GM04503 (cell line): Measurements from ENCODE around the gene FYN.

Source experiments
- DNase-seq: peaks from one replicate; pipeline ENCODE4 v3.0.0-alpha.2; 2012; ENCODE audit warnings: low read depth

Gene FYN

GRCh38 chr6:111880181-111880888 is 7.1 kb upstream of the FYN start:
- no peak for DNase-seq

GRCh38 chr6:111875741-111876140 is 2.5 kb upstream of the FYN start:
- DNase-seq = no peak

- DNase-seq = no peak
Measured at GRCh38 chr6:111874025-111874415, 768 bp upstream of the FYN start.

DNA sequence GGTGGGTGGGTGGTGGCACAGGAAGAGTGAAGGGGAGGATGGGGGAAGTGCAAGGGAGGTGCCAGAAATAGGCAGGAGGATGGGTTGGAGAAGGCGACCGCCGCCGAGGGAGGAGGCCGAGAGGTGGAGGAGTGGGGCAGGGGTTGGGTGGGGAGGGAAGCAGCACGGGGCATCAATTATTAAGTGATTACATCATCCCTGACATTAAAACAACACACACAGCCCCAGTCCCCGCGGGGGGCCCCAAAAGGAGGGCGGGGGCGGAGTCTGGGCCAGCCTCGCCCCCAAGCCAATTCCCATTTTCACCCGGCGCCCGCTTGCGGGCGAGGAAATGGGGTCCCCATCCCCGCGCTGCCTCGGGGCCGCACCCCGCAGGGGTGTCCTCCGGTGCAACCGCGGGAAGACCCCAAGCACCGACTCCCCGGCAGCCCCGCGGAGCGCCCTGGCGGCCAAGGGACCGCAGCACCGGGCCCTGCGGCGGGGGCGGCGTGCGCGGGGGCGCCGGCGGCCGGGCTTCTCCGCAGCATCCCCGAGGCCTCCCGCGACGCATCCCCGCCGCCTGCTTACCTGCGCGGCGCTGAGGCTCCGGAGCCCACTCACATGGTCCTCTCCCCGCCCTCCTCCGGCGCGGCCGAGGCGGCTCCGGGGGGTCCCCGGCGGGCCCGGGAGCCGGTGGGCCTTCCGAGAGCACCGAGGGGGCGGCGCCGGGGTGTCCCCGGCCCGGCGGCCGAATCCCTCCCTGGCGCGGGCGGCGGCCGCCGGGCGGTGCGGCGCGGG is 663 bp downstream of the FYN start:
- no peak for DNase-seq

DNA sequence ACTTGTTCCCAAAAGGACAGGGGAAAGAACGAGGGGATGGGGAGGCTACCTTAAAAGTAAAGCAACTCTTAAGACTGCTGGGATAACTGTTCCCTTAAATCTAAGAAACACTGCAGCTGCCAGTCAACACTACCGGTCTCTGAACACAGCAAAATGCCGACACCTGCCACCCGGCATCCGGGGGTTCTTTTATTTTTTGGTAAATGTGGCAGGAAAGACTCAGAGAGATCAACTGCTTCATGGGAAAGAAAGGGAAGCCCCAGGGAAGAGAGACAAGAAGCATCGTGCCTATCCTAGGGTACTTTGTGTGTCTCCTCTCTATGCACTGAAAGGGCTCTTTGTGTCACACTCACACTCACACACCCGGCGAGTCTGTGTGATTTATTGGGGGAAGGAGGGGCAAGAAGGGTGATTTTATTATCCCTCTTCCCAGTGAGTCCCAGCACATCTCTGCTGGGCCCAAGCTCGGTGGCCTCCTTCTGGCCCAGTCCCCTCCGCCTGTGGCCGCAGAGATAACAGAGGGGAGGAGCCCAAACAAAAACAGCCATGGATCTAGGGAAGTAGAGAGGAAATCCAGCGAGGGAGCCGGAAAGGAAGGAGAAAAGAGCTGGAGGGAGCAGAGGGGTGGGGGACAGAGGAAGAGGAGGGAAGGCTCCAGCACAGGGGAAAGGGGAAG is 1.4 kb downstream of the FYN start:
- DNase-seq = no peak

DNA sequence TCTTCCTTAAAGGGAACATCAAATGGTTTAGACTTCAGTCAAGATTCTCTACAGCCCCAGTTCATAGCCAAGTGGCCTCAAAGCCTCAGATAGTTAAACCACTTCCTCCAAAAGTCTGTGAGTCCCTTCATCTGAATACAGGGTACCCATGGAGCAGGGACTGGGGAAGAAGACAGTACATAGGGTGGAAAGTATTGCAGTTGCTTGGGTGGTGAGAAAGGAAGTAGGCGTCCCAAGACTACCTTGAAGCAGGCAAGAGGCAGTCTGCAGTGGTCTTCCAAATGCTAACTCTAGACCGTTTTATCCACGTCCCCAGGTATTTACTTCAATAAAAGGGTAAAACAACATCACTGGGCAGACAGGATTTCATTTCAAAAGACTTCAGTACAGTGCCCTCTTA is 2.0 kb downstream of the FYN start:
- DNase-seq = no peak

- no peak for DNase-seq
Measured at GRCh38 chr6:111870742-111871064, 2.5 kb downstream of the FYN start.

GRCh38 chr6:111870051-111870741 is 3.1 kb downstream of the FYN start:
- DNase-seq = no peak

DNA sequence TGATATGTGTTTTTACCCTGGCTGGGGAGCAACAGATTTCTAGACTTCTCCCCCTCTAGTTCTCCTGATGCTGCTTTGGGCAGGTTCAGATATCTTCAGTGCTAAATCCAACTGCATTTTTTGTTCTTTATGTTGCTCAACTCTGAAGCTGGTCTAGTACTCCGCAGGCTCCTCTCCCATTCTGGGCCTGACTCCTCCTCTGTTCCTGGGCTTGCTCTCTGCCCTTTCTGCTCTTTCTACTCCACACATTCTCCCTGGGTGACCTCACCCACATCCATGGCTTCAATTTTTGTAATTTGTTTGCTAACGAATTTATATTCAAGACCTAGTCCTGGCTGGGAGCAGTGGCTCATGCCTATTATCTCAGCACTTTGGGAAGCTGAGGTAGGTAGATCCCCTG is 6.4 kb downstream of the FYN start:
- DNase-seq = no peak

DNA sequence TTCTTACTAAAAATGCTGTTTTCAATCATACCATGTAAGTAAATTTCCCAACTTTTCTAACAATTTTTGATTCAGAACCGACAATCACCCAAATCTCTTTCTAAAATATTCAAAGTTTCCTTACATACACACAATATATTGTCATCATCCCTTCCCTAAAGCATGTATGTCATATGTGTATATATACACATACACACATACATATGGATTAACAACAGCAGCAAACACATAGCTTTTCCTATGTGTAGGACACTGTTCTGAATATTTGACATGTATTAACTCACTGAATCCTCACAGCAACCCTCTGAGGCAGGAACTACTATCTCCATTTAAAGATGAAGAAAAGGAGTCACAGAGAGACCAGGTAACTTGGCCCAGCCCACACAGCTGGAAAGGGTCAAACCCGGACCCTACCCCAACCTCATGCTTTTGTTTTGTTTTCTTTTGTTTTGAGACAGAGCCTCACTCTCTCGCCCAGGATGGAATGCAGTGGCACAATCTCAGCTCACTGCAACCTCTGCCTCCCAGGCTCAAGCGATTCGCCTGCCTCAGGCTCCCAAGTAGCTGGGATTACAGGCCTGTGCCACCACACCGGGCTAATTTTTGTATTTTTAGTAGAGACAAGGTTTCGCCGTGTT is 7.2 kb downstream of the FYN start:
- DNase-seq = no peak

GRCh38 chr6:111865049-111865585 is 8.1 kb downstream of the FYN start:
- DNase-seq = no peak

DNA sequence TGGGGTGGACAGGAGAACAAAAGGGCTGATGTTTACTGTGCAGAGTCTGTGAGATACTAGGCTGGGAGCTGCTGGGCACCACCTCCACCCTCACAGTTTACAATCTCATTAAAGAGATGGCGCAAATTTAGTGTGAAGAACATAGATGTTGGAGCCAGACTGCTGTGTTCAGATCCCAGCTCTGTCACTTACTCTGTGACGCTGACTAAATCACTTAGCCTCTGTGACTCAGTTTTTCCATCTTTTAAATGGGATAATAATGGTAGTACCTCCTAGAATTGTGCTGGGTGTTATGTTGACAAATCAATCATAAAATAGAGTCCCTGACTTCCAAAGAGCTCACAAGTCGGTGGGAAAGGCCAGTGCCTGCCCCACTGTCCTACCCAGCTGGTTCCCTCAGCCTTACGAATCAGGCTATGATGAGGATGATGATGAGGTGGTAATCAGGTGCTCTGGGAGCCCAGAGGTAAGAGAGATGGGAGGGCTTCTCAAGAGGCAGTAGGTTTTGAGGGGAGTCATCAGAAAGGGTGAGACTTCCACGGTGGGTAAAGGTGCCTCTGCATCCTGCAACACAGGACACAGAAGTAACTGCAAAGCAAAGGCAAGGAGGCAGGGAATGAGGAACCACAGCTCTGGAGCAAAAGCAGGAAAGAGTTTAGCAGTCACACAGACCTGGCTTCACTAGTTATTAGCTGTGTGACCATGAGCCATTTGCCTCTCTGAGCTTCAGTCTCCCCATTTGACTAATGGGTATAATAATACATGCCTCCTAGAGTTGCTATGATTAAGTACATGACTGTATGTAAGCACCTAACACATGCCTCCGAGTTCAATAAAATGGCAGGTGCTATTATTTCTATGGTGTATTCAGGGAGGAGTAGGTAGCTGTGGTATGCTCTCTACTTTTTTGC is 8.9 kb downstream of the FYN start:
- DNase-seq = no peak

DNA sequence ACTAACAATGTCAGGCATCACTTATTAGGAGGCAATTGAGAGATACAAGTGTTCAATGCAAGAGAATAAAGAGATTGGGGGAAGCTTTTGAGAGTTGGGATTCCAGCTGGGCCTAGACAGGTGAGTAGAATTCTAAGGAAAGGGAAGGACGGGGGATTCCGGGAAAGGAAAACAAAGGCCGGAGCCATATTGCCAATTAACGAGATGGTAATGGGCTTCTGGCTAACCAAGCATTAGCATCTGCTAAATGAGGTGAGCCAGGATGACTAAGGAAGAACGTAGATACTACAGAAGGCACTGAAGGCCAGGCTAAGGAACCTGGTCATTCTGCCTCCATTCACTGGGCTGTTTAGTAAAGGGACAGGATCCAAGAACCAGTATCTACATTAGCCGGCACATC is 10.5 kb downstream of the FYN start:
- no peak for DNase-seq

- DNase-seq = no peak
Measured at GRCh38 chr6:111862314-111862713, 10.9 kb downstream of the FYN start.

GRCh38 chr6:111861431-111861885 is 11.8 kb downstream of the FYN start:
- DNase-seq = no peak

- no peak for DNase-seq
Measured at GRCh38 chr6:111858347-111858746, 14.9 kb downstream of the FYN start.

GRCh38 chr6:111857674-111858337 is 15.4 kb downstream of the FYN start:
- DNase-seq = no peak

GRCh38 chr6:111855753-111856152 is 17.5 kb downstream of the FYN start:
- no peak for DNase-seq

DNA sequence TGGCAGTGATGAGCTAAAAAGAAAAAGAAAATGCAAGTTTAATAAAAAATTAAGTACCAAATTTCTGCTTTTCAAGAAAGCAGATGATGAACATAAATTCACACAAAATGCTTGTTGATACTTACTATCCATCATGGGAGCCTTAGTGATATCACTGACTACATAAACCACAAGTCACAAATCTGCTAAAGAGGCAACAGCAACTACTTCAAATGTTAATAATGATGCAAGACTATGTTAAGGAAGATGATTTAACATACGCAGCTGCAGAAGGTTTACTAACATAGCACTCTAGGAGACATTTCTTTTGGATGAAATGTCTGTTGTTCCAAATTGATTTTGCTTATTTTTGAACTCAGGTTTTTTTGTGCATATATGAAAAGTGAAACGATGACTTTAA is 18.6 kb downstream of the FYN start:
- DNase-seq = no peak

- peak; percentile 50 for DNase-seq
Measured at GRCh38 chr6:111852725-111853124, 20.5 kb downstream of the FYN start.
